Measurements from ENCODE around the gene WFDC2.
A peak's percentile ranks its signal among the peaks of the same experiment; 100 is the strongest.

The WFDC2 gene

GRCh38 chr20:45433316-45433715, 36.2 kb upstream of the WFDC2 start:
- Histone ChIP-seq H2BK120ac (ENCODE audit: low read depth, low read length) (no peak overlapping the region), H2AK5ac (ENCODE audit: low read length, severe bottlenecking) (no peak overlapping the region), H2BK12ac (ENCODE audit: low read length in 2 of 2) (no peak overlapping the region), H3K36me3 (ENCODE audit: control insufficient read depth in 1 of 2, insufficient read depth in 2 of 2, low read depth in 1 of 2, low read length in 2 of 2) (no peaks in the 10 kb centered on the region), H4K91ac (ENCODE audit: low read length) (no peak overlapping the region), H3K14ac (ENCODE audit: low read length in 2 of 2) (no peak overlapping the region), H2BK15ac (ENCODE audit: low read depth, poor library complexity, severe bottlenecking) (no peak overlapping the region), H2BK5ac (ENCODE audit: low read depth, low read length, poor library complexity, severe bottlenecking) (no peak overlapping the region), H3K18ac (ENCODE audit: low read depth in 1 of 2, low read length in 2 of 2) (no peak overlapping the region), H4K8ac (ENCODE audit: low read length) (no peak overlapping the region), H3K4me3 (ENCODE audit: insufficient read depth in 1 of 2, low read depth in 1 of 2, low read length in 2 of 2) (no peak overlapping the region), H3K23ac (ENCODE audit: low read length in 2 of 2) (no peak overlapping the region), H3K27ac (ENCODE audit: low read length, poor library complexity, severe bottlenecking) (no peak overlapping the region), H3K27me3 (ENCODE audit: control insufficient read depth in 1 of 2, insufficient read depth in 1 of 2, low read length in 2 of 2) (no peaks in the 10 kb centered on the region), H3K4me2 (ENCODE audit: low read length, poor library complexity, severe bottlenecking) (no peak overlapping the region), H3K4ac (ENCODE audit: low read depth in 1 of 2, low read length in 2 of 2) (no peak overlapping the region), H2AFZ (ENCODE audit: low read depth, low read length) (no peak overlapping the region), H3K9ac (ENCODE audit: low read length) (no peak overlapping the region), H3K9me3 (ENCODE audit: control insufficient read depth, low read length) (no peaks in the 10 kb centered on the region), H3K79me1 (replicated peaks; ENCODE audit: low read length, poor library complexity, severe bottlenecking) (no peaks in the 10 kb centered on the region), H3K4me1 (ENCODE audit: control insufficient read depth, insufficient read depth, low read depth, low read length) (no peaks in the 10 kb centered on the region)
- peak; percentile 8 for DNase-seq
- 63% methylated on average over 2 of the region's 3 CpGs for WGBS

DNA sequence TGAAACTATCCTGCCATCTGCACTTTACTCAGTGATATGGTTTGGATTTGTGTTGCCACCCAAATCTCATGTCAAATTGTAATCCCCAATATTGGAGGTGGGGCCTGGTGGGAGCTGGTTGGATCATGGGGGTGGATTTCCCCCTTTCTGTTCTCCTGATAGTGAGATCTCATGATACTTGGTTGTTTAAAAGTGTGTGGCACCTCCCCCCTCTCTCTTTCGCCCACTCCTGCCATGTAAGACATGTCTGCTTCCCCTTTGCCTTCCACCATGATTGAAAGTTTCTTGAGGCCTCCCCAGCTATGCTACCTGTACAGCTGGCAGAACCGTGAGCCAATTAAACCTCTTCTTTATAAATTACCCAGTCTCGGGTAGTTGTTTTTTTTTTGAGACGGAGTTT, 35.6 kb upstream of the WFDC2 start:
- Histone ChIP-seq H3K79me1 (replicated peaks; ENCODE audit: low read length, poor library complexity, severe bottlenecking) (no peaks in the 10 kb centered on the region), H2BK120ac (ENCODE audit: low read depth, low read length) (no peak overlapping the region), H3K4me1 (ENCODE audit: control insufficient read depth, insufficient read depth, low read depth, low read length) (no peaks in the 10 kb centered on the region), H3K23ac (ENCODE audit: low read length in 2 of 2) (no peak overlapping the region), H2AFZ (ENCODE audit: low read depth, low read length) (no peak overlapping the region), H2AK5ac (ENCODE audit: low read length, severe bottlenecking) (no peak overlapping the region), H2BK15ac (ENCODE audit: low read depth, poor library complexity, severe bottlenecking) (no peak overlapping the region), H3K14ac (ENCODE audit: low read length in 2 of 2) (no peak overlapping the region), H2BK5ac (ENCODE audit: low read depth, low read length, poor library complexity, severe bottlenecking) (no peak overlapping the region), H4K8ac (ENCODE audit: low read length) (no peak overlapping the region), H3K27ac (ENCODE audit: low read length, poor library complexity, severe bottlenecking) (no peak overlapping the region), H3K9me3 (ENCODE audit: control insufficient read depth, low read length) (no peaks in the 10 kb centered on the region), H3K18ac (ENCODE audit: low read depth in 1 of 2, low read length in 2 of 2) (no peak overlapping the region), H3K9ac (ENCODE audit: low read length) (no peak overlapping the region), H4K91ac (ENCODE audit: low read length) (no peak overlapping the region), H3K4me3 (ENCODE audit: insufficient read depth in 1 of 2, low read depth in 1 of 2, low read length in 2 of 2) (no peak overlapping the region), H3K36me3 (ENCODE audit: control insufficient read depth in 1 of 2, insufficient read depth in 2 of 2, low read depth in 1 of 2, low read length in 2 of 2) (no peaks in the 10 kb centered on the region), H3K4me2 (ENCODE audit: low read length, poor library complexity, severe bottlenecking) (no peak overlapping the region), H3K27me3 (ENCODE audit: control insufficient read depth in 1 of 2, insufficient read depth in 1 of 2, low read length in 2 of 2) (no peaks in the 10 kb centered on the region), H3K4ac (ENCODE audit: low read depth in 1 of 2, low read length in 2 of 2) (no peak overlapping the region), H2BK12ac (ENCODE audit: low read length in 2 of 2) (no peak overlapping the region)
- WGBS, result 95% methylated on average over 4 of the region's 4 CpGs
- no peak for DNase-seq

- Histone ChIP-seq H3K4ac (ENCODE audit: low read depth in 1 of 2, low read length in 2 of 2) (no peak overlapping the region), H2BK120ac (ENCODE audit: low read depth, low read length) (no peak overlapping the region), H4K8ac (ENCODE audit: low read length) (peak overlapping the region; percentile 79), H2BK12ac (ENCODE audit: low read length in 2 of 2) (peak overlapping the region in 1 of 2 experiments; percentile 97), H3K79me1 (replicated peaks; ENCODE audit: low read length, poor library complexity, severe bottlenecking) (no peaks in the 10 kb centered on the region), H3K27ac (ENCODE audit: low read length, poor library complexity, severe bottlenecking) (no peak overlapping the region), H3K27me3 (ENCODE audit: control insufficient read depth in 1 of 2, insufficient read depth in 1 of 2, low read length in 2 of 2) (peaks cover 0 to 5% of the 10 kb centered on the region in 2 experiments), H3K36me3 (ENCODE audit: control insufficient read depth in 1 of 2, insufficient read depth in 2 of 2, low read depth in 1 of 2, low read length in 2 of 2) (no peaks in the 10 kb centered on the region), H2BK15ac (ENCODE audit: low read depth, poor library complexity, severe bottlenecking) (no peak overlapping the region), H3K23ac (ENCODE audit: low read length in 2 of 2) (no peak overlapping the region), H3K4me1 (ENCODE audit: control insufficient read depth, insufficient read depth, low read depth, low read length) (no peaks in the 10 kb centered on the region), H4K91ac (ENCODE audit: low read length) (no peak overlapping the region), H2BK5ac (ENCODE audit: low read depth, low read length, poor library complexity, severe bottlenecking) (no peak overlapping the region), H3K4me3 (ENCODE audit: insufficient read depth in 1 of 2, low read depth in 1 of 2, low read length in 2 of 2) (peak overlapping the region; percentile 65 to 80), H3K14ac (ENCODE audit: low read length in 2 of 2) (peak overlapping the region in 1 of 2 experiments; percentile 71), H3K18ac (ENCODE audit: low read depth in 1 of 2, low read length in 2 of 2) (peak overlapping the region; percentile 2 to 46), H3K4me2 (ENCODE audit: low read length, poor library complexity, severe bottlenecking) (peak overlapping the region; percentile 64), H2AK5ac (ENCODE audit: low read length, severe bottlenecking) (no peak overlapping the region), H3K9ac (ENCODE audit: low read length) (peak overlapping the region; percentile 90), H3K9me3 (ENCODE audit: control insufficient read depth, low read length) (no peaks in the 10 kb centered on the region), H2AFZ (ENCODE audit: low read depth, low read length) (peak overlapping the region; percentile 90)
- DNase-seq, result peak; percentile 89
- WGBS, result 10% methylated on average over 31 of the region's 33 CpGs
Measured at GRCh38 chr20:45436732-45437485, 32.6 kb upstream of the WFDC2 start.

DNA sequence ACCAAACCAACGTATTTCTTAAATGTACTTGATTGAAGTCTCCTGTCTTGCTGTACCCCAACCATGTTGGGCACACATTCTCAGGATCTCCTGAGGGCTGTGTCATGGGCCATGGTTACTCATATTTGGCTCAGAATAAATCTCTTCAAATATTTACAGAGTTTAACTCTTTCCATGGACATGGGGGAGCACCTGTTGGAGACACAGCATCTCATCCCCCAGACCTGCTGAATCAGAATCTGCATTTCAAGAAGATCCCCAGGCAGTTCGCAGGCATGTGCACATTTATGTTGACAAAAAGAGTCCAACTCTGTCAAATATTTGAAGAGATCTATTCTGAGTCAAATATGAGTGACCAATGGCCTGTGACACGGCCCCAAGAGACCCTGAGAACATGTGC, 29.1 kb upstream of the WFDC2 start:
- H3K79me1 ChIP-seq (replicated peaks; ENCODE audit: low read length, poor library complexity, severe bottlenecking), result no peaks in the 10 kb centered on the region
- H2BK12ac ChIP-seq (ENCODE audit: low read length in 2 of 2), result no peak overlapping the region
- H4K91ac ChIP-seq (ENCODE audit: low read length), result no peak overlapping the region
- no peak overlapping the region for H2BK15ac ChIP-seq (ENCODE audit: low read depth, poor library complexity, severe bottlenecking)
- H3K4me2 ChIP-seq (ENCODE audit: low read length, poor library complexity, severe bottlenecking), result no peak overlapping the region
- H2AFZ ChIP-seq (ENCODE audit: low read depth, low read length), result no peak overlapping the region
- H2BK5ac ChIP-seq (ENCODE audit: low read depth, low read length, poor library complexity, severe bottlenecking), result no peak overlapping the region
- no peak overlapping the region for H4K8ac ChIP-seq (ENCODE audit: low read length)
- WGBS, result 73% methylated on average over 3 of the region's 3 CpGs
- peaks cover 9 to 13% of the 10 kb centered on the region in 2 experiments for H3K27me3 ChIP-seq (ENCODE audit: control insufficient read depth in 1 of 2, insufficient read depth in 1 of 2, low read length in 2 of 2)
- no peak overlapping the region for H3K4me3 ChIP-seq (ENCODE audit: insufficient read depth in 1 of 2, low read depth in 1 of 2, low read length in 2 of 2)
- no peaks in the 10 kb centered on the region for H3K9me3 ChIP-seq (ENCODE audit: control insufficient read depth, low read length)
- no peak overlapping the region for H3K9ac ChIP-seq (ENCODE audit: low read length)
- H2BK120ac ChIP-seq (ENCODE audit: low read depth, low read length), result no peak overlapping the region
- H3K36me3 ChIP-seq (ENCODE audit: control insufficient read depth in 1 of 2, insufficient read depth in 2 of 2, low read depth in 1 of 2, low read length in 2 of 2), result no peaks in the 10 kb centered on the region
- H3K4ac ChIP-seq (ENCODE audit: low read depth in 1 of 2, low read length in 2 of 2), result no peak overlapping the region
- H3K27ac ChIP-seq (ENCODE audit: low read length, poor library complexity, severe bottlenecking), result no peak overlapping the region
- no peak overlapping the region for H3K23ac ChIP-seq (ENCODE audit: low read length in 2 of 2)
- H2AK5ac ChIP-seq (ENCODE audit: low read length, severe bottlenecking), result no peak overlapping the region
- no peak overlapping the region for H3K18ac ChIP-seq (ENCODE audit: low read depth in 1 of 2, low read length in 2 of 2)
- no peak overlapping the region for H3K14ac ChIP-seq (ENCODE audit: low read length in 2 of 2)
- DNase-seq, result no peak
- H3K4me1 ChIP-seq (ENCODE audit: control insufficient read depth, insufficient read depth, low read depth, low read length), result no peaks in the 10 kb centered on the region
